A549 (cell line): ENCODE measurements around the gene ARF1. TPM values are rescaled to one million over a fixed set of nuclear protein-coding genes. Genes with fewer than 3 reads are reported as not detected.

Experiments used
- ATAC-seq, 2 experiments: fragments of 200-7000 bp in 1 of 2; fragments of >200 bp in 1 of 2; cut with Nextera tagmentation in 1 of 2; cut with Tn5 transposase in 1 of 2; 3 replicates each; pipeline versions ENCODE4 v1.8.0 to v1.9.1; 2018 to 2020; ENCODE audit warnings: mild to moderate bottlenecking in 1 of 2, moderate library complexity in 1 of 2
- CTCF ChIA-PET: fragments of 300-600 bp; sonication (Branson Sonifier 250); formaldehyde crosslinking; extraction: SDS; loops from one replicate; lab custom pipeline; 2021; ENCODE audit warnings: antibody characterized with exemption, inconsistent platforms; lab: Yijun Ruan, JAX
- POLR2A ChIA-PET: fragments of 350-600 bp; formaldehyde crosslinking; extraction: SDS; loops from one replicate; lab custom pipeline; 2021; ENCODE audit warnings: antibody characterized with exemption, inconsistent platforms; lab: Yijun Ruan, JAX
- DNase-seq, 2 experiments: peaks; one replicate each; pipeline versions ENCODE4 v3.0.0 to v3.0.0-alpha.2; 2011 to 2016; ENCODE audit warnings: low read depth in 1 of 2, low spot score in 1 of 2
- FAIRE-seq: peaks from 2 replicates; lab custom pipeline; 2011; peaks lifted over from hg19 to GRCh38; lab: Jason Lieb, UNC
- H3K27ac ChIP-seq, 2 experiments: fragments of >200 bp; sonication (Bioruptor Twin); formaldehyde crosslinking; 3 replicates each; pipeline ENCODE4 v1.5.1; 2016 to 2017
- H3K4me1 ChIP-seq: fragments of >200 bp; sonication (Bioruptor Twin); formaldehyde crosslinking; 3 replicates; pipeline ENCODE4 v1.6.1; 2016
- H3K4me2 ChIP-seq: fragments of >200 bp; sonication (Bioruptor Twin); formaldehyde crosslinking; 3 replicates; pipeline ENCODE4 v1.6.1; 2016
- H3K4me3 ChIP-seq: fragments of >200 bp; sonication (Bioruptor Twin); formaldehyde crosslinking; 3 replicates; pipeline ENCODE4 v1.5.1; 2016
- H3K9me3 ChIP-seq: fragments of >200 bp; sonication (Bioruptor Twin); formaldehyde crosslinking; 3 replicates; pipeline ENCODE4 v1.6.1; 2016
- ATOH8 ChIP-seq: fragments of 250-450 bp; sonication (Bioruptor Pico); IDR thresholded peaks from 2 replicates; pipeline ENCODE4 v1.5.0; 2020; ENCODE audit warnings: low read depth, mild to moderate bottlenecking, moderate library complexity
- BCL3 ChIP-seq: fragments of >200 bp; sonication (Bioruptor Twin); formaldehyde crosslinking; IDR thresholded peaks from 3 replicates; pipeline ENCODE4 v1.6.1; 2016
- CBX2 ChIP-seq: fragments of 200-600 bp; sonication (generic); IDR thresholded peaks from 2 replicates; pipeline ENCODE4 v1.6.1; 2016; ENCODE audit warnings: low read depth, mild to moderate bottlenecking, borderline replicate concordance
- CBX8 ChIP-seq: fragments of 200-600 bp; sonication (generic); IDR thresholded peaks from 2 replicates; pipeline ENCODE4 v1.6.1; 2016
- CHD2 ChIP-seq: fragments of 150-350 bp; IDR thresholded peaks from 2 replicates; pipeline ENCODE4 v1.6.1; 2014; ENCODE audit warnings: low read length; ENCODE audit not compliant: partially characterized antibody
- E2F6 ChIP-seq: IDR thresholded peaks from 2 replicates; pipeline ENCODE4 v1.6.1; 2012; ENCODE audit warnings: low read depth, borderline replicate concordance
- ESRRA ChIP-seq: fragments of 150-350 bp; IDR thresholded peaks from 2 replicates; pipeline ENCODE4 v1.6.1; 2014; ENCODE audit warnings: mild to moderate bottlenecking, low read length, borderline replicate concordance
- FOSB ChIP-seq: fragments of 250-450 bp; sonication (Bioruptor Pico); IDR thresholded peaks from 2 replicates; pipeline ENCODE4 v1.5.0; 2020; ENCODE audit warnings: mild to moderate bottlenecking, moderate library complexity
- FOXS1 ChIP-seq: fragments of 250-450 bp; sonication (Bioruptor Pico); IDR thresholded peaks from 2 replicates; pipeline ENCODE4 v1.5.0; 2020; ENCODE audit warnings: mild to moderate bottlenecking, moderate library complexity
- GATA3 ChIP-seq: IDR thresholded peaks from 2 replicates; pipeline ENCODE4 v1.6.1; 2012; ENCODE audit warnings: borderline replicate concordance
- HOXA7 ChIP-seq: fragments of 250-450 bp; sonication (Bioruptor Pico); IDR thresholded peaks from 2 replicates; pipeline ENCODE4 v1.5.0; 2020; ENCODE audit warnings: mild to moderate bottlenecking, moderate library complexity
- HOXB13 ChIP-seq: fragments of 250-450 bp; sonication (Bioruptor Pico); IDR thresholded peaks from 2 replicates; pipeline ENCODE4 v1.5.0; 2020; ENCODE audit warnings: low read depth, mild to moderate bottlenecking, moderate library complexity
- HOXB5 ChIP-seq: fragments of 250-450 bp; sonication (Bioruptor Pico); IDR thresholded peaks from 2 replicates; pipeline ENCODE4 v1.5.0; 2020; ENCODE audit warnings: mild to moderate bottlenecking, moderate library complexity
- JUNB ChIP-seq: fragments of >200 bp; sonication (Bioruptor Twin); formaldehyde crosslinking; IDR thresholded peaks from 2 replicates; pipeline ENCODE4 v1.6.1; 2016
- KDM1A ChIP-seq: fragments of 200-600 bp; sonication (generic); IDR thresholded peaks from 2 replicates; pipeline ENCODE4 v1.6.1; 2016; ENCODE audit warnings: low read depth, mild to moderate bottlenecking
- KDM5A ChIP-seq: fragments of 200-600 bp; sonication (generic); IDR thresholded peaks from 2 replicates; pipeline ENCODE4 v1.6.1; 2016; ENCODE audit warnings: antibody characterized with exemption, mild to moderate bottlenecking
- NFE2L2 ChIP-seq: fragments of 150-350 bp; conservative IDR thresholded peaks from 2 replicates; pipeline ENCODE4 v1.6.1; 2014; ENCODE audit warnings: low read length
- PBX3 ChIP-seq: IDR thresholded peaks from 2 replicates; pipeline ENCODE4 v1.6.1; 2012
- PHF8 ChIP-seq: fragments of 200-600 bp; sonication (generic); IDR thresholded peaks from 2 replicates; pipeline ENCODE4 v1.6.1; 2016; ENCODE audit warnings: low read depth, mild to moderate bottlenecking, antibody characterized with exemption, moderate library complexity, borderline replicate concordance
- RFX5 ChIP-seq: fragments of 450-650 bp; IDR thresholded peaks from 2 replicates; pipeline ENCODE4 v1.7.1; 2014; ENCODE audit warnings: antibody characterized with exemption, mild to moderate bottlenecking, moderate library complexity
- RNF2 ChIP-seq: fragments of 200-600 bp; sonication (generic); IDR thresholded peaks from 2 replicates; pipeline ENCODE4 v1.6.1; 2016; ENCODE audit warnings: low read depth, mild to moderate bottlenecking, antibody characterized with exemption, moderate library complexity, borderline replicate concordance
- SMC3 ChIP-seq: fragments of >200 bp; sonication (Bioruptor Twin); formaldehyde crosslinking; IDR thresholded peaks from 3 replicates; pipeline ENCODE4 v1.6.1; 2018; ENCODE audit warnings: inconsistent platforms
- SREBF2 ChIP-seq: fragments of 450-650 bp; IDR thresholded peaks from 2 replicates; pipeline ENCODE4 v1.6.1; 2014; ENCODE audit warnings: mild to moderate bottlenecking, moderate library complexity
- TFCP2L1 ChIP-seq: fragments of 250-450 bp; sonication (Bioruptor Pico); IDR thresholded peaks from 2 replicates; pipeline ENCODE4 v1.5.0; 2021; ENCODE audit warnings: mild to moderate bottlenecking
- TP53 ChIP-seq: fragments of 250-450 bp; sonication (Bioruptor Pico); IDR thresholded peaks from 2 replicates; pipeline ENCODE4 v1.5.0; 2021; ENCODE audit warnings: mild to moderate bottlenecking, moderate library complexity
- USF2 ChIP-seq: fragments of 450-650 bp; IDR thresholded peaks from 2 replicates; pipeline ENCODE4 v1.6.1; 2014; ENCODE audit warnings: antibody characterized with exemption
- ZC3H11A ChIP-seq: fragments of 450-650 bp; IDR thresholded peaks from 2 replicates; pipeline ENCODE4 v1.6.1; 2014; ENCODE audit warnings: antibody characterized with exemption, mild to moderate bottlenecking
- ZNF302 ChIP-seq: fragments of 250-450 bp; sonication (Bioruptor Pico); IDR thresholded peaks from 2 replicates; pipeline ENCODE4 v1.9.0; 2021; ENCODE audit warnings: inconsistent platforms, mild to moderate bottlenecking, moderate library complexity
- ZSCAN20 ChIP-seq: fragments of 250-450 bp; sonication (Bioruptor Pico); IDR thresholded peaks from 2 replicates; pipeline ENCODE4 v1.8.0; 2022; ENCODE audit warnings: mild to moderate bottlenecking, moderate library complexity
- WGBS: methylation state at CpG from one replicate; pipeline ENCODE4 v1.1.6; 2017; ENCODE audit errors: missing lambda C conversion rate; 5-methylcytosine and 5-hydroxymethylcytosine counted together
- polyA plus RNA-seq, 4 experiments: library from polyadenylated mRNA; depleted of rRNA in 3 of 4; stranded (reverse); fragments of >200 nt; fragmentation: RNase III in 1 of 4; extraction: RNeasy Plus Mini Kit Qiagen cat#74134 plus additional on column Dnase treatment in 1 of 4; gene quantifications; 2 replicates in 3 of 4; 3 replicates in 1 of 4; pipeline ENCODE4 v1.2.3, GENCODE V29; 2011 to 2017

The ARF1 gene
- polyA plus RNA-seq, 2 of the 4 experiments (the other 2 are of a cell fraction), result 297 to 376 TPM

- H3K4me2 ChIP-seq, result no peak overlapping the region
- 90% methylated on average over 12 of the region's 12 CpGs for WGBS
- H3K4me1 ChIP-seq, result peaks cover 58% of the 10 kb centered on the region
- TF ChIP-seq NFE2L2 (no peak), HOXB13 (CRISPR knock-in tag) (no peak), PBX3 (no peak), USF2 (no peak), E2F6 (no peak), SREBF2 (no peak), TFCP2L1 (CRISPR knock-in tag) (no peak), JUNB (no peak), PHF8 (no peak), ZSCAN20 (CRISPR knock-in tag) (no peak), HOXB5 (CRISPR knock-in tag) (no peak), KDM5A (no peak), GATA3 (no peak)
- ATAC-seq (no peak), DNase-seq (no peak), FAIRE-seq (no peak)
- H3K4me3 ChIP-seq, result no peak overlapping the region
- POLR2A ChIA-PET, result no interaction called here
- CTCF ChIA-PET, result interaction anchor here (1.1 to 3.1 kb wide), 3 partner anchors 15 to 92 kb away, joined by 3 to 18 read pairs (median 3); no protein-coding TSS in a partner anchor
- peaks cover 21% of the 10 kb centered on the region for H3K9me3 ChIP-seq
- no peak overlapping the region for H3K27ac ChIP-seq
Measured at GRCh38 chr1:228089519-228090380, 7.2 kb downstream of the ARF1 start.

- peak; percentile 22 to 25; a peak in 3 of 6 replicates for ATAC-seq
- H3K4me2 ChIP-seq, result no peak overlapping the region
- no peak overlapping the region for H3K4me3 ChIP-seq
- CTCF ChIA-PET, result interaction anchor here (1.1 to 3.1 kb wide), 2 partner anchors 15 to 91 kb away, joined by 3 to 18 read pairs; no protein-coding TSS in a partner anchor
- no peak for FAIRE-seq
- H3K4me1 ChIP-seq, result peaks cover 49% of the 10 kb centered on the region
- no peak for DNase-seq
- 59% methylated on average over 2 of the region's 2 CpGs for WGBS
- TF ChIP-seq RFX5 (no peak), RNF2 (no peak), ZC3H11A (no peak), TP53 (no peak), HOXA7 (CRISPR knock-in tag) (no peak), ZSCAN20 (CRISPR knock-in tag) (no peak), TFCP2L1 (CRISPR knock-in tag) (no peak), KDM1A (no peak), CBX2 (no peak), HOXB13 (CRISPR knock-in tag) (no peak), BCL3 (no peak), SMC3 (no peak), ATOH8 (CRISPR knock-in tag) (no peak), ZNF302 (CRISPR knock-in tag) (no peak), CHD2 (no peak), FOXS1 (CRISPR knock-in tag) (no peak), FOSB (CRISPR knock-in tag) (no peak), NFE2L2 (no peak), ESRRA (no peak), CBX8 (no peak)
- H3K9me3 ChIP-seq, result peaks cover 28% of the 10 kb centered on the region
- POLR2A ChIA-PET, result interaction anchor here (0.8 to 1.4 kb wide), 2 partner anchors 8 to 16 kb away, joined by 3 to 9 read pairs; partner anchors contain the start of gene ARF1
- no peak overlapping the region for H3K27ac ChIP-seq
Measured at GRCh38 chr1:228090613-228091081, 8.1 kb downstream of the ARF1 start.
